GM21381 (cell line): ENCODE results near the gene EXPH5.

ENCODE experiments used
- ATAC-seq: cut with Tn5 transposase; IDR thresholded peaks from one replicate; pipeline ENCODE4 v1.9.1; 2021; ENCODE audit warnings: mild to moderate bottlenecking, moderate library complexity; ENCODE audit not compliant: unreplicated experiment

The EXPH5 gene

DNA sequence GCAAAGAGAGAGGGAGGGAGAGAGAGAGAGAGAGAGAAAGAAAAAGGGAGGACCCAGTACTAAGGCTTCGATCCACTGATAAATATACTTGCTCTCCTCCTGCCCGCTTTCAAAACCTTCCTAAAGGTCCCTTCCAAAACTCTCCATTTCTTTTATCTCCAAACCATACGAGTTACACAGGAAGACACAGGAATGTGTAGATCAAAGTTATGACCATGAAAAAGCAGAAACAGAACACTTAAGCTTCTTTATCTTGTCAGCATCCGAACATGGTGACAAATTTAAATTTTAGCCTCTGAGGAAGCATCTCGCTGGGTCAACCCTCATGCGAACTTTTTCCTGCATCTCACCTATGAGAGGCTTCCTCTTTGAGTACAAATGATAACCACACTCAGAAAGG, 66.2 kb downstream of the EXPH5 start:
- no peak for ATAC-seq

GRCh38 chr11:108525161-108525560, 68.4 kb downstream of the EXPH5 start:
- no peak for ATAC-seq

GRCh38 chr11:108524422-108524821, 69.1 kb downstream of the EXPH5 start:
- ATAC-seq = no peak

DNA sequence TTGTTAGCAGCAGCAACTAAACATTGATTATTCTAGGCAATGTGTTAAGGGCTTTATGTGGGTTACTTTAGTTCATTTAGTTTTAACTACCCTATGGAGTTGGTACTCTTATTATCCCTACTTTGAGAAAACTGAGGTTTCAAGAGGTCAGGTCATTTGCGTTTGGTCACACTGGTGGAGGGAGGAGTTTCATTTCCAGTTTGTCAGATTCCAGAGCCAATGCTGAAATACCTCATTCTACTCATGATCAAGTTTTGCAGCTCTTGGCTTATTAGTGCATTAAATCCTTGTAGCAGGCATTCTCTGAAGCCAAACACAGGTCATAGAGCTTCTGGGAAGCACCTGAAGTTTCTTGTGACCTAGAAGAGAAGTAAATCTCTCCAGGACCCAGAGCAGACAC, 71.2 kb downstream of the EXPH5 start:
- ATAC-seq = no peak

- ATAC-seq = no peak
Measured at GRCh38 chr11:108518581-108518980, 75.0 kb downstream of the EXPH5 start.

DNA sequence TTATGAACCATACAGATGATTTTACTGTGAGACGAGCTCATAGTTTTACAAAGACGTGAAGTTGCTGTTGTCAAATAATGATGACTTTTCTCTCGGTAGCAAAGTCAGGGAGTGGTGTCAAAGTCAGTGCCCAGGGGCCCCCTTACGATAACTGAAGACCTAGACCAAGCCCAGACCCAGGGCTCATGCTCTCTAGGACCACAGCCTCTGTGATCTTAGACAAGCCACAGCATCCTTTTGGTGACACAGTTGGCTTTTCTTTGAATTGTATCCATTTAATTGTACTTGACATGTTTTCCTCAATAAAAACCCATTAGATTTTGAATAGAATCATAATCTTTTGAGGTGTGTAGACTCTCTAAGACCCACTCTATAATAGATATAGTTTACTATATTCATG, 77.4 kb downstream of the EXPH5 start:
- no peak for ATAC-seq

DNA sequence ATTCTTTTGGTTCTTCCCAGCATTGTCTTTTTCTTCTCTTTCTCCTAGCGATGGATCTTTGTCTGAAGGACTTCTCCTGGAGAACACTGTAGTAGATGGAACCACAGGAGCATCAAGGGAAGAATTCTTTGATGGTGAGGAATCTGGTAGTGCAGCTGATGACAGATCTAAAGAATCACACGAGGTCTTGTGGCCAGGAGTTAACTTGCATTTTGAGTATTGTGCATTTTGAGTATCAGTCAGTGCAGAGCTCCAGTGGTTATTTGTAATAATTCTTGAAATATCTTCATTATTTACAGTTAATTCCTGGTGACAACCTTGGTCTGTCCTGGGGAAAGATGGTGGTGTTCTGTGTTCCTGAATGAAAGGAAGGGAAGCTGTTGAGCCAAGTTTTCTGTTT, 80.9 kb downstream of the EXPH5 start:
- no peak for ATAC-seq

- no peak for ATAC-seq
Measured at GRCh38 chr11:108511851-108512474, 81.6 kb downstream of the EXPH5 start.

GRCh38 chr11:108508653-108509593, 84.6 kb downstream of the EXPH5 start:
- ATAC-seq = no peak

DNA sequence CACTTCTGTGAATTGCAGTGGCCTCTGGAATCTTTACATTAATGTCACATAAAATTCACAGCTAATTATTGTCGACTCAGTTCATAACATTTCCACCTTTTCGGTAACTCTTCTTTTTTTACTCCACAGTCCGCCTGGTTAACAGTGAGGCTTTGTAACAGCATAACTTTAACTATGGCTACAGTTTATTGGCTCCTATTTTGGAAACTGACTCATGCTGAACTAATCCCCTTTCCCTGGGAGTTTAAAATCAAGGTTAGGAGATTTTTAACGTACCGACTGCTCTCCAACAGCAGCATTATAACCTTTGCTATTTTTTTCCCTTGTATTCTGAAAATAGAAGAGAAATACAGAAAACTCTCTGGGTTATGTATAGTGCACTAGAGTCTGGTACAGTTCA, 92.2 kb downstream of the EXPH5 start:
- no peak for ATAC-seq

- no peak for ATAC-seq
Measured at GRCh38 chr11:108500721-108501120, 92.8 kb downstream of the EXPH5 start.

DNA sequence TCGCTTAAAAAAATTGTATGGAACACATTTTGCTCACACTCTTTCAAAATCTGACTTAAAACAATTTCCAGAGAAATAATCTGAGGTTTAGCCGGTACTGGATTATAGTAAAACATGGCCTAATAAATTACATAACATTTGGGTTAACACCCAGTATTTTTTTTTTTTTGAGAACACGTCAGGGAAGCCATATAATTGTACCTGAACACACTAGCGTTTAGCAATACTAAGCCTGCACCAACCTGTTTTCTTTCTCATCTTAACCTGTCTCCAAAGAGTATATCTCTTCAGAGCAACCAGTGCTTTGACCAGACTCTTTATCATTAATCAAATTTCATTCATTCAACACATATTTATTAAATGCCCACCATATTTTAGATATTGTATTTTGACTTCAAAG, 93.4 kb downstream of the EXPH5 start:
- ATAC-seq = no peak

GRCh38 chr11:108498816-108499408, 94.7 kb downstream of the EXPH5 start:
- ATAC-seq = no peak

- ATAC-seq = peak; percentile 61
Measured at GRCh38 chr11:108498046-108498815, 95.3 kb downstream of the EXPH5 start, which contains the start of gene POGLUT3. Gene POGLUT3, minus strand, starts transcription at chr11:108498384. Its CDS starts 18 bp downstream, at chr11:108498366.

DNA sequence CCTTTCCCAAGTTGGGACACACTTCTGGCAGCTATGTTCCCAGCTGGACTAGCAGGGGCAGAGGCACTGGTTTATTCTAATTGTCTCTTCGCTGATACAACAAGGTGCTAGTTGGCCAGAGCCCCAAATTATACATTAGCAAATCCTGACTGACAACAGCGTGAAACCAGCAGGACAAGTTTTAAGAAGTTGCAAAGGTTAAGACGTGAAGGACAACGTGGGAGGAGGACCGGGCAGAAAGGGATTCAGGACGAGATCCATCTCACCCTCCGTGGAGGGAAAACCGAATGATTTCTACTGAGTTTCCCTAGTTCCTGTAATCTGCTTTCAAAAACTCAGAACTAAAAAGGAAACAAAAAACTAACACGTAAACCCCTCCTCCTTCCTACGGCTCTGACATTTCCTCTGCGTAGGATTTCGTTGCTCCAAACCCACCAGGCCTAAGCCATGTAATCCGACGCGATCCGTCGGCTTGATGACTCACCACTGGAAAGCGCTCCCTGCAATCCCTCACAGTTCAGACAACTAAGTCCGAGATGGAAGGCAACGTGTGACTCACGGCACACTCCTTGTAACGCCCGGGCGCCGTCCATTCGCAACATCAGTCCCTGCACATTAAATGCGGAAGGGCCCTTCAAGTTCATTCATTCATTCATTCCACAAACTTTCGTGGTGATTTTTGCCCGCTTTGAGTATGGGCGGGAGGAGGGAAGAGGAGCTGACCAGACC, 96.1 kb downstream of the EXPH5 start:
- peak; percentile 47 for ATAC-seq

- ATAC-seq = no peak
Measured at GRCh38 chr11:108496643-108497256, 96.8 kb downstream of the EXPH5 start.

DNA sequence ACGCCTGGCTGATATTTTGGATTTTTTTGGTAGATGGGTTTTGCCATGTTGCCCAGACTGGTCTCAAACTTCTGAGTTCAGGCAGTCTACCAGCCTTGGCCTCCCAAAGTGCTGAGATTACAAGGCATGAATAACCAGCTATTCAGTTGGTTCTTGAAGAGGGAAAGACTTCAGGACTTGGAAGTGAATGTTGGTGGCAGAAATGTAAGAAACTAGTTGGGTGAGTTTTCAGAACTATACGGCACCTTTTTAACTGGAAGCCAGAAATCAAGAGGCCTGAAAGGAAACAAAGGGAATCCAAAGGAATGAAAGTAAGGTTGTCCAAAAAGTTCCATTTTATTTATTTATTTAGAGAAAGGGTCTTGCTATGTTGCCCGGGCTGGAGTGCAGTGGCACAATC, 98.2 kb downstream of the EXPH5 start:
- no peak for ATAC-seq

- ATAC-seq = no peak
Measured at GRCh38 chr11:108494182-108494581, 99.4 kb downstream of the EXPH5 start.

GRCh38 chr11:108491936-108492335, 101.6 kb downstream of the EXPH5 start:
- ATAC-seq = no peak

DNA sequence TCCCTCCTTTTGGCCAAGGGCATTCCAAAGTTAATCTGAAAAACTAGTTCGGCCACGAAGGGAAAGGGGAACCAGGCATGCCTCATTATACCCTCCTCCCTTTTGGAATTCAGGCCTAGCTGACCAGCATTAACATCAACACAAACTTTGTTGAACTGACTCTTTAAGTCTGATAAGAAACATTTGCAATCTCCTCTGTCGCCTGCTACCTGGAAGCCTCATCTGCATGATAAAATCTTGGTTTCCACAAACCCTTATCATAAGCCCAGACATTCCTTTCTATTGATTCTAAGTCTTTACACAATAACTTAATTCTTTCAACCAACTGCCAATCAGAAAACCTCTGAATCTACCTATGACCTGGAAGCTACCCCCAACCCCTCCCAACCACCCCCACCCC, 106.7 kb downstream of the EXPH5 start:
- no peak for ATAC-seq
